A673 (cell line): ENCODE results near the gene NDST1. TPM values are rescaled to one million over a fixed set of nuclear protein-coding genes. Genes with fewer than 3 reads are reported as not detected.

Experiments
- BruUV-seq: library from RNA; stranded (reverse); fragments of 400-500 nt; replicated peaks from 2 replicates; lab custom pipeline; 2021; lab: Mats Ljungman, UMichigan
- CTCF ChIA-PET: fragments of 300-600 bp; sonication (Branson Sonifier 250); formaldehyde crosslinking; loops from one replicate; lab custom pipeline; 2022; ENCODE audit warnings: antibody characterized with exemption; lab: Charles Lee
- POLR2A ChIA-PET: fragments of 300-600 bp; sonication (Branson Sonifier 250); formaldehyde crosslinking; loops from one replicate; lab custom pipeline; 2022; ENCODE audit warnings: antibody characterized with exemption; ENCODE audit not compliant: low non-redundant PET; lab: Charles Lee
- DNase-seq: peaks from one replicate; pipeline ENCODE4 v3.0.0-alpha.2; 2015; ENCODE audit warnings: low spot score
- H3K27ac ChIP-seq: fragments of 200-600 bp; sonication (generic); 2 replicates; pipeline ENCODE4 v1.5.1; 2016; ENCODE audit warnings: mixed run types, low read depth, mild to moderate bottlenecking, mixed read lengths, antibody characterized with exemption, low read length; ENCODE audit not compliant: poor library complexity, severe bottlenecking
- H3K27me3 ChIP-seq: fragments of 200-600 bp; sonication (generic); replicated peaks from 2 replicates; pipeline ENCODE4 v1.6.1; 2017; ENCODE audit warnings: mixed run types, low read depth, mild to moderate bottlenecking, mixed read lengths, antibody characterized with exemption, low read length; ENCODE audit not compliant: insufficient read depth, poor library complexity
- H3K36me3 ChIP-seq: fragments of 200-600 bp; sonication (generic); 2 replicates; pipeline ENCODE4 v1.6.1; 2016; ENCODE audit warnings: mixed run types, mild to moderate bottlenecking, mixed read lengths, antibody characterized with exemption, low read length; ENCODE audit not compliant: insufficient read depth, poor library complexity, severe bottlenecking
- H3K4me1 ChIP-seq: fragments of 200-600 bp; sonication (generic); 2 replicates; pipeline ENCODE4 v1.6.1; 2017; ENCODE audit warnings: mixed run types, mild to moderate bottlenecking, mixed read lengths, antibody characterized with exemption, low read length; ENCODE audit not compliant: insufficient read depth, poor library complexity, severe bottlenecking
- H3K4me3 ChIP-seq: fragments of 200-600 bp; sonication (generic); 2 replicates; pipeline ENCODE4 v1.5.1; 2016; ENCODE audit warnings: low read depth, mixed run types, mild to moderate bottlenecking, mixed read lengths, low read length; ENCODE audit not compliant: poor library complexity, severe bottlenecking
- H3K9me3 ChIP-seq: fragments of 200-600 bp; sonication (generic); 2 replicates; pipeline ENCODE4 v1.6.1; 2016; ENCODE audit warnings: mixed run types, low read depth, mild to moderate bottlenecking, mixed read lengths, antibody characterized with exemption, low read length; ENCODE audit not compliant: poor library complexity, severe bottlenecking
- CTCF ChIP-seq: fragments of 300-800, 200-600 bp; sonication (generic); conservative IDR thresholded peaks from 2 replicates; pipeline ENCODE4 v1.5.1; 2017; ENCODE audit warnings: low read depth, mild to moderate bottlenecking, antibody characterized with exemption, low read length, moderate library complexity, mixed read lengths
- EZH2 ChIP-seq: fragments of 200-600 bp; sonication (generic); IDR thresholded peaks from 2 replicates; pipeline ENCODE4 v1.6.1; 2017; ENCODE audit warnings: borderline replicate concordance, low read depth, mild to moderate bottlenecking, mixed read lengths, antibody characterized with exemption, low read length; ENCODE audit not compliant: poor library complexity, severe bottlenecking
- intact Hi-C: fragments of 100-400 bp; cut with micrococcal nuclease; formaldehyde crosslinking; loops from one replicate; pipeline ENCODE4 v1.10.0; 2022; ENCODE audit not compliant: unreplicated experiment
- total RNA-seq: library from RNA; stranded (reverse); gene quantifications from 2 replicates; pipeline ENCODE4 v1.2.3, GENCODE V29; 2021

NDST1 gene
- total RNA-seq, 1 experiment from 2014 or later: 44.0 TPM

GRCh38 chr5:150521522-150521817 lies 13.5 kb downstream of the NDST1 start:
- H3K4me1 ChIP-seq: peaks cover 10% of the 10 kb centered on the region
- no peaks in the 10 kb centered on the region for H3K9me3 ChIP-seq
- H3K4me3 ChIP-seq: no peak overlapping the region
- no peak for TF ChIP-seq EZH2
- no peak for TF ChIP-seq CTCF
- CTCF ChIA-PET: no interaction called here
- DNase-seq: no peak
- no peaks in the 10 kb centered on the region for H3K36me3 ChIP-seq
- intact Hi-C loops: loop anchor here (5.0 kb wide), 1 partner anchor 34 kb away; no protein-coding TSS in a partner anchor
- H3K27ac ChIP-seq: no peak overlapping the region
- BruUV-seq: no TSS peak
- POLR2A ChIA-PET: no interaction called here
- H3K27me3 ChIP-seq: no peaks in the 10 kb centered on the region

- ChIA-PET POLR2A (no interaction called here), CTCF (no interaction called here)
- no peak for DNase-seq
- no peak for TF ChIP-seq CTCF
- no peak for TF ChIP-seq EZH2
- Histone ChIP-seq H3K4me3 (no peak overlapping the region), H3K27ac (no peak overlapping the region), H3K27me3 (no peaks in the 10 kb centered on the region), H3K9me3 (no peaks in the 10 kb centered on the region), H3K4me1 (peaks cover 9% of the 10 kb centered on the region), H3K36me3 (no peaks in the 10 kb centered on the region)
- intact Hi-C loops: loop anchor here (5.0 kb wide), 1 partner anchor 35 kb away; no protein-coding TSS in a partner anchor
- no TSS peak for BruUV-seq
These were observed 14.1 kb downstream of the NDST1 start for GRCh38 chr5:150521939-150522503.

GRCh38 chr5:150522504-150523414 lies 14.8 kb downstream of the NDST1 start:
- Histone ChIP-seq H3K36me3 (no peaks in the 10 kb centered on the region), H3K4me3 (no peak overlapping the region), H3K27me3 (no peaks in the 10 kb centered on the region), H3K9me3 (no peaks in the 10 kb centered on the region), H3K27ac (no peak overlapping the region), H3K4me1 (peaks cover 1% of the 10 kb centered on the region)
- TF ChIP-seq EZH2 (no peak), CTCF (no peak)
- intact Hi-C loops: loop anchor here (1.0 to 5.0 kb wide), 2 partner anchors 35 to 63 kb away; no protein-coding TSS in a partner anchor
- ChIA-PET POLR2A (no interaction called here), CTCF (no interaction called here)
- no peak for DNase-seq
- TSS peak; percentile 45 for BruUV-seq
